H1 (cell line): ENCODE results near the gene C2. TPM values are rescaled to one million over a fixed set of nuclear protein-coding genes. Genes with fewer than 3 reads are reported as not detected.

Experiments
- CTCF ChIA-PET: fragments of 300-600 bp; sonication (Branson Sonifier 250); formaldehyde crosslinking; loops from one replicate; lab custom pipeline; 2021; ENCODE audit not compliant: partially characterized antibody; lab: Charles Lee
- POLR2A ChIA-PET: fragments of 300-600 bp; sonication (Branson Sonifier 250); formaldehyde crosslinking; loops from one replicate; lab custom pipeline; 2021; ENCODE audit warnings: inconsistent platforms; ENCODE audit not compliant: partially characterized antibody; lab: Charles Lee
- DNase-seq, 2 experiments: peaks; one replicate each; pipeline versions ENCODE4 v3.0.0 to v3.0.0-alpha.2; 2010 to 2022; ENCODE audit warnings: low spot score in 2 of 2, low read depth in 1 of 2, mixed read lengths in 1 of 2
- FAIRE-seq: peaks from 2 replicates; lab custom pipeline; 2011; peaks lifted over from hg19 to GRCh38; lab: Jason Lieb, UNC
- H2AFZ ChIP-seq: 2 replicates; pipeline ENCODE4 v1.8.1; 2012; ENCODE audit warnings: low read length, inconsistent platforms
- H2AK5ac ChIP-seq: 2 replicates; pipeline ENCODE4 v1.6.1; 2013; ENCODE audit warnings: low read depth, low read length
- H2BK120ac ChIP-seq: replicated peaks from 2 replicates; pipeline ENCODE3; 2013; ENCODE audit warnings: low read depth, low read length, inconsistent platforms
- H2BK12ac ChIP-seq: 2 replicates; pipeline ENCODE4 v1.6.1; 2013; ENCODE audit warnings: low read depth, low read length
- H2BK15ac ChIP-seq: 2 replicates; pipeline ENCODE4 v1.6.1; 2013; ENCODE audit warnings: low read length
- H2BK20ac ChIP-seq: 2 replicates; pipeline ENCODE4 v1.6.1; 2013; ENCODE audit warnings: low read length
- H2BK5ac ChIP-seq: 2 replicates; pipeline ENCODE4 v1.6.1; 2013; ENCODE audit warnings: low read depth, low read length
- H3K14ac ChIP-seq: 2 replicates; pipeline ENCODE4 v1.6.1; 2013; ENCODE audit warnings: inconsistent platforms; ENCODE audit not compliant: insufficient read length
- H3K18ac ChIP-seq: 2 replicates; pipeline ENCODE4 v1.6.1; 2013; ENCODE audit warnings: low read length; ENCODE audit errors: extremely low read depth
- H3K23ac ChIP-seq: 2 replicates; pipeline ENCODE4 v1.6.1; 2013; ENCODE audit warnings: inconsistent platforms; ENCODE audit not compliant: insufficient read length
- H3K23me2 ChIP-seq: 2 replicates; pipeline ENCODE4 v1.6.1; 2013; ENCODE audit warnings: low read depth, low read length
- H3K27ac ChIP-seq: 2 replicates; pipeline ENCODE4 v1.6.1; 2011; ENCODE audit warnings: low read depth, low read length, inconsistent platforms
- H3K27me3 ChIP-seq, 4 experiments: replicated peaks in 1 of 4; 1 replicate in 1 of 4; 2 replicates in 3 of 4; pipeline versions ENCODE4 v1.6.1 to v1.8.1; 2011 to 2013; ENCODE audit warnings: low read length in 3 of 4, mild to moderate bottlenecking in 3 of 4, inconsistent platforms in 2 of 4, mixed read lengths in 2 of 4, moderate library complexity in 1 of 4; ENCODE audit not compliant: control insufficient read depth in 3 of 4, insufficient read depth in 3 of 4; ENCODE audit errors: extremely low read depth in 1 of 4
- H3K36me3 ChIP-seq, 4 experiments: 2 replicates each; pipeline versions ENCODE4 v1.6.1 to v1.8.1; 2011 to 2013; ENCODE audit warnings: mild to moderate bottlenecking in 4 of 4, low read length in 3 of 4, moderate library complexity in 2 of 4, control low read depth in 1 of 4, inconsistent platforms in 1 of 4; ENCODE audit not compliant: insufficient read depth in 4 of 4, control insufficient read depth in 2 of 4
- H3K4ac ChIP-seq: replicated peaks from 2 replicates; pipeline ENCODE3; 2013; ENCODE audit warnings: low read length, low read depth, mixed read lengths, inconsistent platforms; ENCODE audit not compliant: insufficient read length
- H3K4me1 ChIP-seq, 4 experiments: replicated peaks in 1 of 4; 1 replicate in 1 of 4; 2 replicates in 3 of 4; pipeline versions ENCODE4 v1.6.1 to v1.8.1; 2011 to 2013; ENCODE audit warnings: low read length in 3 of 4, inconsistent platforms in 2 of 4, mixed read lengths in 1 of 4; ENCODE audit not compliant: insufficient read depth in 4 of 4, control insufficient read depth in 3 of 4
- H3K4me2 ChIP-seq, 2 experiments: 2 replicates each; pipeline versions ENCODE4 v1.6.1 to v1.8.1; 2011 to 2013; ENCODE audit warnings: low read depth in 2 of 2, low read length in 2 of 2, control low read depth in 1 of 2, inconsistent platforms in 1 of 2, mild to moderate bottlenecking in 1 of 2; ENCODE audit not compliant: insufficient read depth in 1 of 2
- H3K4me3 ChIP-seq, 4 experiments: fragments of 200-600, 300-600 bp in 1 of 4; sonication (generic), shearing (Covaris generic), sonication (Bioruptor Twin) in 1 of 4; 2 replicates each; pipeline versions ENCODE4 v1.5.1 to v1.8.1; 2011 to 2016; ENCODE audit warnings: low read length in 4 of 4, low read depth in 3 of 4, control low read depth in 2 of 4, inconsistent platforms in 2 of 4, mild to moderate bottlenecking in 2 of 4, mixed read lengths in 1 of 4, moderate library complexity in 1 of 4; ENCODE audit not compliant: insufficient read depth in 2 of 4; ENCODE audit errors: extremely low read depth in 1 of 4
- H3K56ac ChIP-seq: replicated peaks from 2 replicates; pipeline ENCODE3; 2013; ENCODE audit warnings: low read depth, mild to moderate bottlenecking, mixed read lengths, low read length, inconsistent platforms; ENCODE audit not compliant: insufficient read length
- H3K79me1 ChIP-seq: 2 replicates; pipeline ENCODE4 v1.6.1; 2013; ENCODE audit warnings: low read depth, low read length, control low read depth
- H3K79me2 ChIP-seq, 2 experiments: 2 replicates each; pipeline versions ENCODE4 v1.6.1 to v1.8.1; 2012 to 2013; ENCODE audit warnings: low read length in 2 of 2, mild to moderate bottlenecking in 2 of 2, inconsistent platforms in 1 of 2; ENCODE audit not compliant: insufficient read depth in 2 of 2, control insufficient read depth in 1 of 2
- H3K9ac ChIP-seq, 4 experiments: replicated peaks in 1 of 4; 1 replicate in 1 of 4; 2 replicates in 3 of 4; pipeline versions ENCODE4 v1.6.1 to v1.8.1; 2011 to 2013; ENCODE audit warnings: low read depth in 3 of 4, low read length in 3 of 4, control low read depth in 2 of 4, mild to moderate bottlenecking in 2 of 4, moderate library complexity in 2 of 4, inconsistent platforms in 1 of 4; ENCODE audit errors: extremely low read depth in 1 of 4
- H3K9me3 ChIP-seq, 2 experiments: 2 replicates each; pipeline versions ENCODE4 v1.6.1 to v1.8.1; 2012 to 2013; ENCODE audit warnings: mild to moderate bottlenecking in 2 of 2, moderate library complexity in 2 of 2, control low read depth in 1 of 2, inconsistent platforms in 1 of 2, low read depth in 1 of 2, low read length in 1 of 2, mixed read lengths in 1 of 2; ENCODE audit not compliant: insufficient read depth in 2 of 2
- H4K20me1 ChIP-seq, 2 experiments: replicated peaks in 1 of 2; 2 replicates each; pipeline versions ENCODE3 to v1.8.1; 2011 to 2013; ENCODE audit warnings: inconsistent platforms in 2 of 2, low read length in 2 of 2, mild to moderate bottlenecking in 1 of 2; ENCODE audit not compliant: insufficient read depth in 2 of 2, control insufficient read depth in 1 of 2
- H4K5ac ChIP-seq: 2 replicates; pipeline ENCODE4 v1.6.1; 2013; ENCODE audit warnings: low read length, low read depth, mixed read lengths, inconsistent platforms; ENCODE audit not compliant: insufficient read length
- H4K8ac ChIP-seq: 2 replicates; pipeline ENCODE4 v1.8.0; 2013; ENCODE audit warnings: mild to moderate bottlenecking, moderate library complexity, low read length, inconsistent platforms; ENCODE audit not compliant: insufficient read depth; ENCODE audit errors: extremely low read depth
- H4K91ac ChIP-seq: replicated peaks from 2 replicates; pipeline ENCODE3; 2013; ENCODE audit warnings: low read length, mixed read lengths, inconsistent platforms; ENCODE audit not compliant: insufficient read length
- EGR1 ChIP-seq: IDR thresholded peaks from 2 replicates; pipeline ENCODE4 v1.6.1; 2011; ENCODE audit warnings: low read depth, low read length, borderline replicate concordance
- FOSL1 ChIP-seq: IDR thresholded peaks from 2 replicates; pipeline ENCODE4 v1.6.1; 2011; ENCODE audit warnings: mild to moderate bottlenecking, low read depth, low read length, moderate library complexity; ENCODE audit not compliant: insufficient read depth
- GABPA ChIP-seq: IDR thresholded peaks from 2 replicates; pipeline ENCODE4 v1.6.1; 2011; ENCODE audit warnings: mild to moderate bottlenecking, low read length, moderate library complexity, borderline replicate concordance; ENCODE audit not compliant: insufficient read depth
- JUN ChIP-seq: IDR thresholded peaks from 2 replicates; pipeline ENCODE4 v1.6.1; 2011; ENCODE audit warnings: low read depth, mild to moderate bottlenecking, improper control_type of control experiment, low read length
- JUND ChIP-seq: IDR thresholded peaks from 2 replicates; pipeline ENCODE4 v1.6.1; 2011; ENCODE audit warnings: mild to moderate bottlenecking, improper control_type of control experiment, low read length
- NRF1 ChIP-seq: IDR thresholded peaks from 2 replicates; pipeline ENCODE4 v1.6.1; 2011; ENCODE audit warnings: mild to moderate bottlenecking, low read depth, low read length, improper control_type of control experiment
- RXRA ChIP-seq: IDR thresholded peaks from 2 replicates; pipeline ENCODE4 v1.6.1; 2011; ENCODE audit warnings: low read depth, mild to moderate bottlenecking, low read length, moderate library complexity; ENCODE audit not compliant: insufficient read depth
- SAP30 ChIP-seq: fragments of 300-600 bp; sonication (generic); IDR thresholded peaks from 2 replicates; pipeline ENCODE4 v1.7.1; 2012; ENCODE audit warnings: low read length, moderate library complexity, mild to moderate bottlenecking, inconsistent platforms; ENCODE audit not compliant: insufficient read depth, insufficient replicate concordance
- SIN3A ChIP-seq, 2 experiments: IDR thresholded peaks in 1 of 2; conservative IDR thresholded peaks in 1 of 2; 2 replicates each; pipeline ENCODE4 v1.6.1; 2011 to 2012; ENCODE audit warnings: low read length in 2 of 2, improper control_type of control experiment in 1 of 2, low read depth in 1 of 2, mild to moderate bottlenecking in 1 of 2
- SUZ12 ChIP-seq: fragments of 200-600 bp; sonication (generic); IDR thresholded peaks from 2 replicates; pipeline ENCODE4 v1.6.1; 2012; ENCODE audit warnings: mild to moderate bottlenecking, inconsistent platforms, low read length, moderate library complexity, mixed read lengths
- TBP ChIP-seq: IDR thresholded peaks from 2 replicates; pipeline ENCODE4 v1.6.1; 2011; ENCODE audit warnings: low read depth, low read length, improper control_type of control experiment
- ZNF274 ChIP-seq: IDR thresholded peaks from 2 replicates; pipeline ENCODE4 v1.7.0; 2012; ENCODE audit warnings: low read length, borderline replicate concordance; ENCODE audit errors: extremely low read depth
- WGBS, 2 experiments: shearing (Covaris generic) in 1 of 2; methylation state at CpG; one replicate each; pipeline versions ENCODE4 v1.1.6 to v1.1.7; 2013 to 2015; ENCODE audit warnings: low lambda C conversion rate in 2 of 2, mixed read lengths in 2 of 2, inconsistent platforms in 1 of 2, low coverage in 1 of 2, missing lambda C conversion rate in 1 of 2; ENCODE audit not compliant: insufficient replicate concordance in 2 of 2, insufficient coverage in 1 of 2, insufficient read length in 1 of 2; ENCODE audit errors: extremely low coverage in 1 of 2, missing lambda C conversion rate in 1 of 2; 5-methylcytosine and 5-hydroxymethylcytosine counted together
- polyA plus RNA-seq, 7 experiments: library from polyadenylated mRNA; depleted of rRNA in 3 of 7; stranded (reverse) in 5 of 7; unstranded in 2 of 7; fragments of >200 nt in 5 of 7; fragments of 200-250 nt in 2 of 7; gene quantifications; 1 replicate in 5 of 7; 2 replicates in 1 of 7; 4 replicates in 1 of 7; pipeline versions ENCODE4 v1.2.1 to v1.2.3, GENCODE V29; 2011 to 2013; ENCODE audit warnings: missing spikeins in 2 of 7, mixed read lengths in 2 of 7
- total RNA-seq: library from RNA; stranded (reverse); fragmentation: NEBNext Ultra II Directional; extraction: Animal tissue kit (Norgen Biotek cat#: 25700); gene quantifications from 2 replicates; pipeline ENCODE4 v1.2.1, GENCODE V29; 2021

C2 gene
- total and polyA plus RNA-seq, 2 of the 8 experiments (the other 6 are each of a cell fraction or from before 2014, with no cell fraction given) = 0.26 to 0.38 TPM

GRCh38 chr6:31886541-31886991 lies 41.0 kb upstream of the C2 start:
- Histone ChIP-seq H3K27ac (no peak overlapping the region), H4K8ac (no peak overlapping the region; the same call in 1 of the 2 replicates), H3K4me1 (no peaks in the 10 kb centered on the region), H2BK12ac (no peak overlapping the region), H2BK20ac (no peak overlapping the region), H3K23me2 (no peaks in the 10 kb centered on the region), H3K23ac (no peak overlapping the region), H4K20me1 (peaks cover 4 to 20% of the 10 kb centered on the region in 2 experiments), H2BK5ac (no peak overlapping the region), H3K4me2 (no peak overlapping the region), H3K9ac (no peak overlapping the region), H3K56ac (no peak overlapping the region), H3K4ac (no peak overlapping the region), H3K27me3 (no peaks in the 10 kb centered on the region), H4K5ac (no peak overlapping the region), H2BK120ac (no peak overlapping the region), H3K9me3 (no peaks in the 10 kb centered on the region), H2AFZ (no peak overlapping the region), H3K79me2 (no peaks in the 10 kb centered on the region; a peak in 1 of 4 replicates), H4K91ac (no peak overlapping the region), H2BK15ac (no peak overlapping the region), H3K79me1 (no peaks in the 10 kb centered on the region; the same call in 1 of the 2 replicates), H3K14ac (no peak overlapping the region), H2AK5ac (no peak overlapping the region), H3K36me3 (peaks cover 34 to 81% (median 68%) of the 10 kb centered on the region in 4 experiments), H3K4me3 (no peak overlapping the region), H3K18ac (no peak overlapping the region)
- CTCF ChIA-PET = interaction anchor here (0.6 to 4.9 kb wide), 6 partner anchors 9 to 226 kb away, joined by 3 to 59 read pairs (median 4); partner anchors contain the start of genes C6orf47 and SLC44A4
- FAIRE-seq (no peak), DNase-seq (no peak)
- POLR2A ChIA-PET = interaction anchor here (0.8 to 4.2 kb wide), 3 partner anchors 11 to 223 kb away, joined by 3 to 21 read pairs (median 3); partner anchors contain the start of gene EHMT2
- TF ChIP-seq SIN3A (conservative IDR thresholded peaks at IDR 0.05 in 1 of 2, IDR thresholded peaks at IDR 0.05 in 1 of 2; ENCODE audit: low read depth in 1 of 2, low read length in 2 of 2) (no peak), SAP30 (no peak), ZNF274 (no peak), FOSL1 (no peak), EGR1 (no peak), SUZ12 (no peak), GABPA (no peak), JUN (no peak), JUND (no peak), RXRA (no peak), TBP (no peak), NRF1 (no peak)
- 96% methylated on average over 18 of the region's 18 CpGs; no CpG with 5 or more reads in 1 of the 2 experiments for WGBS, 2 experiments
